K562 (cell line): Measurements from ENCODE around the gene GSK3B. TPM values are rescaled to one million over a fixed set of nuclear protein-coding genes. Genes with fewer than 3 reads are reported as not detected.

Source experiments
- ARNT ChIP-seq, 2 experiments: fragments of 450-650 bp; IDR thresholded peaks; 2 replicates each; pipeline ENCODE4 v1.6.1; 2016; ENCODE audit warnings: mild to moderate bottlenecking in 1 of 2
- CC2D1A ChIP-seq: fragments of 450-650 bp; IDR thresholded peaks from 2 replicates; pipeline ENCODE4 v1.6.1; 2017; ENCODE audit warnings: mild to moderate bottlenecking
- CREM ChIP-seq: IDR thresholded peaks from 2 replicates; pipeline ENCODE4 v1.6.1; 2014; ENCODE audit warnings: antibody characterized with exemption, low read depth
- GABPB1 ChIP-seq: sonication (generic); formaldehyde crosslinking; IDR thresholded peaks from 2 replicates; pipeline ENCODE4 v1.8.0; 2022; ENCODE audit warnings: mild to moderate bottlenecking, missing genetic modification reagents
- HOXB6 ChIP-seq: fragments of 250-450 bp; sonication (Bioruptor Pico); IDR thresholded peaks from 2 replicates; pipeline ENCODE4 v1.5.1; 2022; ENCODE audit warnings: mild to moderate bottlenecking, borderline replicate concordance
- ILF3 ChIP-seq: fragments of 450-650 bp; IDR thresholded peaks from 2 replicates; pipeline ENCODE4 v1.6.1; 2018; ENCODE audit warnings: antibody characterized with exemption, mild to moderate bottlenecking, moderate library complexity, borderline replicate concordance
- KLF6 ChIP-seq: fragments of 250-450 bp; sonication (Bioruptor Pico); IDR thresholded peaks from 2 replicates; pipeline ENCODE4 v1.4.0; 2020; ENCODE audit warnings: mild to moderate bottlenecking, moderate library complexity, borderline replicate concordance
- MTA1 ChIP-seq: fragments of 450-650 bp; IDR thresholded peaks from 2 replicates; pipeline ENCODE4 v1.6.1; 2017; ENCODE audit warnings: borderline replicate concordance
- NFE2L1 ChIP-seq: fragments of 450-650 bp; IDR thresholded peaks from 2 replicates; pipeline ENCODE4 v1.6.1; 2016; ENCODE audit warnings: missing genetic modification characterization, low read depth, mild to moderate bottlenecking, missing compliant biosample characterization, moderate library complexity, borderline replicate concordance
- NFYB ChIP-seq: IDR thresholded peaks from 2 replicates; pipeline ENCODE4 v1.6.1; 2011; ENCODE audit warnings: mild to moderate bottlenecking, moderate library complexity; ENCODE audit not compliant: insufficient read length; ENCODE audit errors: extremely low read depth
- NR3C1 ChIP-seq: sonication (generic); formaldehyde crosslinking; IDR thresholded peaks from 2 replicates; pipeline ENCODE4 v1.8.1; 2022; ENCODE audit warnings: missing genetic modification reagents
- SAFB2 ChIP-seq: fragments of 200-400 bp; formaldehyde crosslinking; IDR thresholded peaks from 2 replicates; pipeline ENCODE4 v1.6.1; 2018; ENCODE audit warnings: borderline replicate concordance, low read length, low read depth, moderate library complexity; ENCODE audit not compliant: severe bottlenecking
- SIN3B ChIP-seq: fragments of 450-650 bp; IDR thresholded peaks from 2 replicates; pipeline ENCODE4 v1.6.1; 2017; ENCODE audit warnings: low read depth, mild to moderate bottlenecking, moderate library complexity
- SMAD4 ChIP-seq: fragments of 250-450 bp; sonication (Bioruptor Pico); conservative IDR thresholded peaks from 2 replicates; pipeline ENCODE4 v1.8.0; 2021; ENCODE audit warnings: inconsistent platforms, mild to moderate bottlenecking, moderate library complexity
- SP2 ChIP-seq: IDR thresholded peaks from 2 replicates; pipeline ENCODE4 v1.6.1; 2011; ENCODE audit warnings: mild to moderate bottlenecking, low read depth, low read length, moderate library complexity; ENCODE audit not compliant: poor library complexity, severe bottlenecking; ENCODE audit errors: extremely low read depth
- TAL1 ChIP-seq: fragments of 450-650 bp; IDR thresholded peaks from 2 replicates; pipeline ENCODE4 v1.6.1; 2016; ENCODE audit warnings: mild to moderate bottlenecking
- TEAD2 ChIP-seq: fragments of 450-650 bp; IDR thresholded peaks from 2 replicates; pipeline ENCODE4 v1.6.1; 2016; ENCODE audit warnings: missing genetic modification characterization, control low read depth, missing compliant biosample characterization
- ZNF133 ChIP-seq: fragments of 250-450 bp; sonication (Bioruptor Pico); IDR thresholded peaks from 2 replicates; pipeline ENCODE4 v1.4.0; 2020; ENCODE audit warnings: mild to moderate bottlenecking
- ZNF232 ChIP-seq: sonication (generic); formaldehyde crosslinking; IDR thresholded peaks from 2 replicates; pipeline ENCODE4 v1.8.0; 2022; ENCODE audit warnings: mild to moderate bottlenecking, missing genetic modification reagents
- ZNF384 ChIP-seq: IDR thresholded peaks from 2 replicates; pipeline ENCODE4 v1.6.1; 2012; ENCODE audit warnings: low read depth, low read length, improper control_type of control experiment
- polyA plus RNA-seq, 8 experiments: library from polyadenylated mRNA; depleted of rRNA in 4 of 8; stranded (reverse) in 5 of 8; unstranded in 3 of 8; fragments of >200 nt; fragmentation: Nextera tagmentation in 2 of 8; fragmentation: Illumina TruSeq in 1 of 8; extraction: Ambion mirVana in 2 of 8; extraction: Trizol in 1 of 8; gene quantifications; 2 replicates each; pipeline versions ENCODE4 v1.2.1 to v1.2.3, GENCODE V29; 2011 to 2014; ENCODE audit warnings: inconsistent platforms in 1 of 8, missing spikeins in 1 of 8
- total RNA-seq, 7 experiments: library from RNA; depleted of rRNA in 6 of 7; stranded (reverse); fragments of >200 nt in 6 of 7; fragmentation: Illumina TruSeq in 2 of 7; extraction: Trizol in 2 of 7; gene quantifications; 2 replicates each; pipeline versions ENCODE4 v1.2.1 to v1.2.3, GENCODE V29; 2011 to 2021; ENCODE audit warnings: low replicate concordance in 1 of 7
- TF ChIP-seq, protein P1 (sequence below): sonication (generic); formaldehyde crosslinking; IDR thresholded peaks from 2 replicates; pipeline ENCODE4 v1.8.1; 2023; ENCODE audit warnings: mild to moderate bottlenecking, missing genetic modification reagents
- TF ChIP-seq, protein P2 (sequence below): sonication (generic); formaldehyde crosslinking; IDR thresholded peaks from 2 replicates; pipeline ENCODE4 v1.9.0; 2022; ENCODE audit warnings: mild to moderate bottlenecking, missing genetic modification reagents
- TF ChIP-seq, protein P3 (sequence below): fragments of 250-450 bp; sonication (Bioruptor Pico); IDR thresholded peaks from 2 replicates; pipeline ENCODE4 v1.5.0; 2021
- TF ChIP-seq, protein P4 (sequence below): sonication (generic); formaldehyde crosslinking; IDR thresholded peaks from 2 replicates; pipeline ENCODE4 v1.5.0; 2020; ENCODE audit warnings: missing genetic modification reagents

GSK3B gene
- total and polyA plus RNA-seq, 9 of the 15 experiments (the other 6 are each of a cell fraction or from before 2014, with no cell fraction given): 4.7 to 25.0 (median 18.7) TPM

DNA sequence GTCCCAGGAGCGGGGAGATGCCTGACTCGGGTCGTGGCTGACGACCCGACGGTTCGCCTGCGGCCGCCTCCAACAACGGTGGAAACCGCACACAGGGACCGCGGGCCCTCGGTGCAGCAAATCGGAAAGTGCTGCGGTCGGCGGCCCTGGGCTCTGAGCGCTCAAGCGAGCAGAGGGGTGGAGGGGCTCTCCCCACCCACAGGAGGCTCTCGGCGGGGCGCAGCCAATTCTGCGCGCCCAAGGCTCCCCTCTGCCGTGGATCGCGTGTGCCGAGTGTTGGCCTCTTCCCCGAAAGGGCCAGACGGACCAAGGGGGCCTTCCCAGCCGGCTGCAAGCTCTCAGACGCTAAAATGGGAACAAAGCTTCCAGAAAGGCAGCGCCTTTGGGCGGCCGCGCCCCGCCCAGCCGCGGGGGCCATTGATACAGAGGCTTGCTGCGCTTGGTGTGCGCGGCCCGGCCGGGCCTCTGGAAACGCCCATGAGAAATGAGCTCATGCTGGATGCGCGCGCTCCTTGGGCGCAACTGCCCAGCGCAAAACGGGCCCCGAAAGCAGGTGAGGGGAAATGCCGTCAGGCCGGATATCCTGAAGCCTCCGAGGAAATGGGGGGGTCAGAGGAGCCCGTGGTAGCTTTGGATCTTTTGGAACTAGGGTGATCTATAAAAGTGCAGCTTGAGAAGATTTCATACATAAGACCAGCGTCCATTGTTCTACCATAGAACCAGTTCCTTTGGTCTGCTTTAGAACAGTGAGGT, 1.2 kb upstream of the GSK3B start (continued):
- no peak for TF ChIP-seq ILF3
- no peak for TF ChIP-seq SAFB2
- TF ChIP-seq SMAD4 (CRISPR knock-in tag): 0 out of 2 replicates have a peak, but pooled peaks have one; percentile 33
- no peak for TF ChIP-seq TEAD2 (tag)
- no peak for TF ChIP-seq ZNF232 (CRISPR knock-in tag)
- no peak for TF ChIP-seq ZNF384
- TF ChIP-seq CREM: peak; percentile 53
- TF ChIP-seq SP2: no peak
- TF ChIP-seq, protein P1, sequence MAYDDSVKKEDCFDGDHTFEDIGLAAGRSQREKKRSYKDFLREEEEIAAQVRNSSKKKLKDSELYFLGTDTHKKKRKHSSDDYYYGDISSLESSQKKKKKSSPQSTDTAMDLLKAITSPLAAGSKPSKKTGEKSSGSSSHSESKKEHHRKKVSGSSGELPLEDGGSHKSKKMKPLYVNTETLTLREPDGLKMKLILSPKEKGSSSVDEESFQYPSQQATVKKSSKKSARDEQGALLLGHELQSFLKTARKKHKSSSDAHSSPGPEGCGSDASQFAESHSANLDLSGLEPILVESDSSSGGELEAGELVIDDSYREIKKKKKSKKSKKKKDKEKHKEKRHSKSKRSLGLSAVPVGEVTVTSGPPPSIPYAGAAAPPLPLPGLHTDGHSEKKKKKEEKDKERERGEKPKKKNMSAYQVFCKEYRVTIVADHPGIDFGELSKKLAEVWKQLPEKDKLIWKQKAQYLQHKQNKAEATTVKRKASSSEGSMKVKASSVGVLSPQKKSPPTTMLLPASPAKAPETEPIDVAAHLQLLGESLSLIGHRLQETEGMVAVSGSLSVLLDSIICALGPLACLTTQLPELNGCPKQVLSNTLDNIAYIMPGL (CRISPR knock-in tag): no peak
- TF ChIP-seq, protein P2, sequence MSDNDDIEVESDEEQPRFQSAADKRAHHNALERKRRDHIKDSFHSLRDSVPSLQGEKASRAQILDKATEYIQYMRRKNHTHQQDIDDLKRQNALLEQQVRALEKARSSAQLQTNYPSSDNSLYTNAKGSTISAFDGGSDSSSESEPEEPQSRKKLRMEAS (CRISPR knock-in tag): no peak
- TF ChIP-seq, protein P3, sequence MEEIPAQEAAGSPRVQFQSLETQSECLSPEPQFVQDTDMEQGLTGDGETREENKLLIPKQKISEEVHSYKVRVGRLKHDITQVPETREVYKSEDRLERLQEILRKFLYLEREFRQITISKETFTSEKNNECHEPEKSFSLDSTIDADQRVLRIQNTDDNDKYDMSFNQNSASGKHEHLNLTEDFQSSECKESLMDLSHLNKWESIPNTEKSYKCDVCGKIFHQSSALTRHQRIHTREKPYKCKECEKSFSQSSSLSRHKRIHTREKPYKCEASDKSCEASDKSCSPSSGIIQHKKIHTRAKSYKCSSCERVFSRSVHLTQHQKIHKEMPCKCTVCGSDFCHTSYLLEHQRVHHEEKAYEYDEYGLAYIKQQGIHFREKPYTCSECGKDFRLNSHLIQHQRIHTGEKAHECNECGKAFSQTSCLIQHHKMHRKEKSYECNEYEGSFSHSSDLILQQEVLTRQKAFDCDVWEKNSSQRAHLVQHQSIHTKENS (CRISPR knock-in tag): no peak
- no peak for TF ChIP-seq SIN3B
- TF ChIP-seq MTA1: no peak
- no peak for TF ChIP-seq NR3C1 (CRISPR knock-in tag)
- TF ChIP-seq KLF6 (CRISPR knock-in tag): no peak; the same call in 1 of the 2 replicates
- no peak for TF ChIP-seq TAL1
- TF ChIP-seq CC2D1A: peak; percentile 14; the same call in 1 of the 2 replicates
- TF ChIP-seq ARNT (IDR thresholded peaks at IDR 0.05): no peak
- no peak for TF ChIP-seq NFYB
- no peak for TF ChIP-seq NFE2L1 (tag)
- TF ChIP-seq GABPB1 (CRISPR knock-in tag): no peak
- TF ChIP-seq ZNF133: no peak
- TF ChIP-seq HOXB6: no peak
- TF ChIP-seq, protein P4, sequence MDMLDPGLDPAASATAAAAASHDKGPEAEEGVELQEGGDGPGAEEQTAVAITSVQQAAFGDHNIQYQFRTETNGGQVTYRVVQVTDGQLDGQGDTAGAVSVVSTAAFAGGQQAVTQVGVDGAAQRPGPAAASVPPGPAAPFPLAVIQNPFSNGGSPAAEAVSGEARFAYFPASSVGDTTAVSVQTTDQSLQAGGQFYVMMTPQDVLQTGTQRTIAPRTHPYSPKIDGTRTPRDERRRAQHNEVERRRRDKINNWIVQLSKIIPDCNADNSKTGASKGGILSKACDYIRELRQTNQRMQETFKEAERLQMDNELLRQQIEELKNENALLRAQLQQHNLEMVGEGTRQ (CRISPR knock-in tag): no peak
